GM21576 (cell line): Measurements from ENCODE around the gene ADCY10.
"Not testable (repeated sequence)": the region's sequence is repeated elsewhere in the genome, so short reads cannot be mapped to it uniquely, and the experiment has no call there.

Experiments used
- ATAC-seq: cut with Tn5 transposase; IDR thresholded peaks from one replicate; pipeline ENCODE4 v1.9.1; 2021; ENCODE audit warnings: mild to moderate bottlenecking, moderate library complexity; ENCODE audit not compliant: unreplicated experiment

The ADCY10 gene

GRCh38 chr1:167882376-167882775, 31.6 kb downstream of the ADCY10 start:
- ATAC-seq: no peak

DNA sequence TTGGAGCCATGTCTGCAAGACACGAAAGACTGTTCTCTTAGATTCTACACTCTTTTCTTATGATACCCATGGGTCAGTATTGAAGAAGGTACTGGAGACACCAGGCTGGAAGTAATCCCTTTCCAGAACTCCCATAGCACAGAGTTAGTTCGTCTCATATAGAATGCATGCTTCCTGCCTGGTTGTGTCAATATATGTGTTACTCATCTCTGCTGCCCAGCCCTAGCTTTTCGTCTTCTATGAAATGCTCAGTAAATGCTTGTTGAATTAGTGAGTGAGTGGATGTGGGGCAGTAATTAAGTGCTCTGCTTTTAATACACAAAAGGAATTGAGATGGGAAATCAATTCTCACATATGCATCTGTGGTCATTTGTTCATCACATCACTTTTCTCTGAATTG, 32.1 kb downstream of the ADCY10 start:
- no peak for ATAC-seq

DNA sequence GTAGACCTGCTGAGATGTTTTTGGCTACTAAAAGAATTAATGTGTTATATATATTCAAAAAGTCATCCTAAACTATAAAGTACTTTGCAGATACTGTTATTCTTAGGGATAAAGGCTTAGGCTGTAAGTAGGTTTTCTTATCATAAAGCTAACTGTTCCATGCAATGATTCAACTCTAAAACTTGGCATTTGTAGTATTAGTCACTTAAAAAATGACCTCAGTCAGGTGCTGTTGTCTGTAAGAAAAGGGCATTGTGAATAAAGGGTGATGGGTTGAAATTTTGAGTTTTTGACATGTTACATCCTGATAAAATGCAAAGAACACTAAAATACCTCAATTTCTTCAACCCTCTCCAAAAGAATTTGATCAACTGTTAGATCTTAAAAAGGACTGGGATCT, 32.9 kb downstream of the ADCY10 start:
- ATAC-seq: no peak

DNA sequence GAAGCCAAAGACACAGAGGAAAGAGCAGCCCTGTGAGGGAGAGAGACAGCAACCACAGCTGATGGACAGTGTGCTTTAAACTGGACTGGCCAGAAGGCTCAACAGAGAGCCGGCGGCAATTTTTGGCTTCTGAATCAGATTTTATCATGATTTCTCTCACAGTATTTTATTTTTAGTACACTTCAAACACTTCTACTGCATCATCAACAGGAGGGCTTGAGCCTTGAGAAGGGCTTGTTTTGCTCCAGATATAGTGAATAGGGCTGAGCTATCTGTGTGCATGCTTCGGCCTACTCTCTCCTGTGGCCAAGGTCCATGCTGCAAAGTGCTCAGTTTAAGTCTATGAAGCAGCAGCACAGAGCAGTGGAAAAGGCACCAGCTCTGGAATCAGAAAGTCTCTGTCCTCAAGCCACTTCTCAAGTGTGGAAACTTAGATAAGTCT, 33.3 kb downstream of the ADCY10 start:
- no peak for ATAC-seq

DNA sequence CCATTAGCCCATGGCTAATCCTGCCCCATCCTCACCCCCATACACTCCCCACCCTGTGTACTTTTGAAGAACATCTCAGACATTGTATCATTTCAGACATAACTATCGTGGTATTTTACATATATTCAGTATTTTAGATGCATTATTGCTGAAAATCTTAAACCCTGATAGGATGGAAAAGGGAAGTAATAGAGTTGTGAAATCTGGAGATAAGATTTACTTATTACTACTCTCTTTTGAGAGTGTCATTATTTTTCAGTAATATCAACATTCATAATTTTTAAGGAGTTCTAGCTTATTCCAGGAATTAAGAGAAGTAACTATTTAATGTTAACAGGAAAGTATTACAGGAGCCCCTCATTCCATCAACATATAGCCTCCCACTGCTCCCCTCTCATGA, 34.4 kb downstream of the ADCY10 start:
- no peak for ATAC-seq

- no peak for ATAC-seq
Observed at GRCh38 chr1:167878372-167879160, 35.4 kb downstream of the ADCY10 start.

GRCh38 chr1:167876597-167877175, 37.2 kb downstream of the ADCY10 start:
- no peak for ATAC-seq

- no peak for ATAC-seq
Observed at GRCh38 chr1:167871331-167871730, 42.6 kb downstream of the ADCY10 start.

- not testable (repeated sequence) for ATAC-seq
Observed at GRCh38 chr1:167869157-167870001, 44.6 kb downstream of the ADCY10 start.

GRCh38 chr1:167866739-167867414, 47.1 kb downstream of the ADCY10 start:
- not testable (repeated sequence) for ATAC-seq

DNA sequence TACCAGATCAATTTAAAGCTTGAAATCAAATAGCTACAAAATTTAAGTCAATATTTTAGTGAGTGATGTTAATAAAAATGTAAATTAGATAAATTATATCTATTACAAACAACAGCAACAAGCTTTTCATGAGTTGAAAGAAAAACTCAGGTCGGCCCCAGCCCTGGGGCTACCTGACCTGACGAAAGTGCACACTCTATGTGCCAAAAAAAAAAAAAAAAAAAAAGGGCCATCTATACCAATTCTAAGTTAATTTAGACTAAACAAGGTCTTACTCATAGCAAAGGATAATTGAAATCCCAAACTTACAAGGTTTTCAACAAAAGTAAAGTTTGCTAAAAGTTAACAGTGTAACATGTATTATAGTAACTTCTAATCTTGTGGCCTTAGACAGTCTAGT, 47.6 kb downstream of the ADCY10 start:
- not testable (repeated sequence) for ATAC-seq

GRCh38 chr1:167865804-167866308, 48.1 kb downstream of the ADCY10 start:
- ATAC-seq: not testable (repeated sequence)

- not testable (repeated sequence) for ATAC-seq
Observed at GRCh38 chr1:167865193-167865592, 48.7 kb downstream of the ADCY10 start.

GRCh38 chr1:167864392-167865032, 49.4 kb downstream of the ADCY10 start:
- no peak for ATAC-seq

DNA sequence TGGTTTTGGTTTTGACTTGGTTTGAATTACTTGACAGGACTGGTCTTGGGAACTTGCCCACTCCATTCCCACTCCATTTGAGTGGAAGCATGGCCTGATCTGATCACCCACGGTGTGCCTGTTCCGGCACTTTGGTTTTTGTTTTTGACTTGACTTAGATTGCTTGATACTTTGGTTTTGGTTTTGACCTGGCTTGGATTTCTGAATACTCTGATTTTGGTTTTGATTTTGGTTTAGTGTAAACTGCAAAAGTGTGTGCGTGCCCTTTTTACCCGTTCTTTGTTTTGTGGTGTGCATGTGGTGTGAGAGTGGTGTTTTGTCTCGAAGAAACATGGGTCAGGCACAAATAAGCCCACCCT, 50.0 kb downstream of the ADCY10 start:
- ATAC-seq: no peak

DNA sequence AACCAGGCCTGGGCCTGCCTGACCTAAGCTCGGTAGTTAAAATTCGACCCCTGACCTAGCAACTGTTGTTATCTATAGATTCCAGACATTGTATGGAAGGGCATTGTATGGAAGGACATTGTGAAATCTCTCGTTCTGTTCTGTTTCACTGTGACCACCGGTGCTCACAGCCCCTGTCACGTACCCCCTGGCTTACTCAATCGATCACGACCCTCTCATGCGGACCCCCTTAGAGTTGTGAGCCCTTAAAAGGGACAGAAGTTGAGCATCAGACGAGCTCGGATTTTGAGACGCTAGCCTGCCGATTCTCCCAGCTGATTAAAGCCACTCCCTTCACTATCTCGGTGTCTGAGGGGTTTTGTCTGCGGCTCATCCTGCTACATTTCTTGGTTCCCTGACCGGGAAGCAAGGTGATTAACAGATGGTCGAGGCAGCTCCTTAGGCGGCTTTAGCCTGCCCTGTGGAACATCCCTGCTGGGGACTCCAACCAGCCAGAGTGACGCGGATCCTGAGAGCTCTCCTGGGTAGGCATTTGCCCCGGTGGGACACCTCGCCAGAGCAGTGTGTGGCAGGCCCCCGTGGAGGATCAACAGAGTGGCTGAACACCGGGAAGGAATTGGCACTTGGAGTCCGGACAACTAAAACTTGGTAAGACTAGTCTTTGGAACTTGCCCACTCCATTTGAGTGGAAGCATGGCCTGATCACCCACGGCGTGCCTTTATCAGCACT, 50.6 kb downstream of the ADCY10 start:
- not testable (repeated sequence) for ATAC-seq

DNA sequence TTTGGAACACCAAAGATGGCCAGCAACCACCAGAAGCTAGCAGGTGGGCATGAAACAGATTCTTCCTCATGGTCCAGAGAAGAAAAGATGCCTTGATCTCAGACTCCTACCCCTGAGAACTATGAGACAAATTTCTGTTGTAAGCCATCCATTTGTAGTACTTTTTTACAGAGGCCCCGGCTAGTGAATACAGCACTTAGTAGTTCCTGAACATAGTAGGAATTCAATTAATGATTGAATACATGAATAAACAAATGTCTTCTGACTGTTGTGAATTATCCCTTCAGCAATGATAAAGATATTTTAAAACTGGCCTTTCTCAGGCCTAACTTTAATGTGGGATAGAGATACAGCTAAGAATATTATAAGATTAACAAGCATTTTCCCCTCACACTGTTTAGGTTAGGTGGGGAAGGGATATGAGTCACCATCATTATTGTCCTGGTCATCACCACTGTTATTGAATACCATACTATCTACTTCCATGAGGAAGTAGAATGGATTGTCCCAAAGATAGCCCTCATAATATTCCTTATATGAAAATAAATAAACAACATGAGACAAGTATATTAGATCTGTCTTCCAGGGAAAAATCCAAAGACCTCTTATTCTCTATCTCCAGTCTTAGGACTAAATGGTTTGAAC, 51.4 kb downstream of the ADCY10 start:
- ATAC-seq: no peak

- ATAC-seq: no peak
Observed at GRCh38 chr1:167861664-167862381, 52.1 kb downstream of the ADCY10 start.
